Erythroblast (primary cell): ENCODE measurements around the gene TNN.

Experiments used
- GATA1 ChIP-seq: IDR thresholded peaks from 2 replicates; pipeline ENCODE4 v1.6.1; 2011; ENCODE audit warnings: low read depth, mild to moderate bottlenecking, control low read depth, low read length, moderate library complexity
- POLR2A ChIP-seq: IDR thresholded peaks from 2 replicates; pipeline ENCODE4 v1.6.1; 2011; ENCODE audit warnings: mild to moderate bottlenecking, low read length

DNA sequence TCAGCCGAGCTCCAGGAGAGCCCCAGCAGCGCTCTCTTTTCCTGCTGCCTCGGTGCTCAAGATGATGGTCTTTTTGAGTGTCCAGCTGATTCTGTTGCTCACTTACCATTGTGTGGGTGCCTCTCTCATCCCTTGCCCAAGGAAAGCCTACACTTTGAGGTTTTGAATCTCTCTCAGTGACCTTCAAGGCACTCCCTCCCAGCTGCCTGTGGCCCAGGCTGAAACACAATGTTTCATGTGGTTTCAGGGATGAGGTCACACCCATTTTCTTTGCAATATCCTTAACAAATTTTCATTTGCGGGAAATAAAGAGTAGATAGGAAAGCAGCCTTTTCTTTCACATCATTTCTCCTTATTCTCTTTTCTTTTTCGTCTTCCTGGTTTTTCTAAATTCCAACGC is 31.8 kb upstream of the TNN start:
- no peak for TF ChIP-seq POLR2A
- no peak for TF ChIP-seq GATA1
